ENCODE results near the gene SYCE1.

- TF ChIP-seq CTCF (conservative IDR thresholded peaks at IDR 0.05 in 1 of 2, IDR thresholded peaks at IDR 0.05 in 1 of 2; ENCODE audit: low read depth in 1 of 2, low read length in 2 of 2) (no peak), EZH2 (IDR thresholded peaks at IDR 0.05; ENCODE audit: low read length, missing control alignments) (no peak)
Measured at GRCh38 chr10:133544506-133544905, 20.9 kb downstream of the SYCE1 start.
